ENCODE measurements around the gene FOXO3.

FOXO3 gene

GRCh38 chr6:108714101-108714765, 153.5 kb downstream of the FOXO3 start:
- no peak for TF ChIP-seq CTCF (conservative IDR thresholded peaks at IDR 0.05; ENCODE audit: low read depth)
- DNase-seq (ENCODE audit: low spot score), result no peak
- CTCF ChIA-PET, result interaction anchor here (0.6 kb wide), 1 partner anchor 512 kb away, joined by 3 read pairs; no protein-coding TSS in a partner anchor
- no peak overlapping the region for H3K27ac ChIP-seq
- POLR2A ChIA-PET (ENCODE audit: low non-redundant PET), result no interaction called here

- POLR2A ChIA-PET (ENCODE audit: low non-redundant PET), result no interaction called here
- no peak overlapping the region for H3K27ac ChIP-seq
- CTCF ChIA-PET, result interaction anchor here (0.6 kb wide), 1 partner anchor 513 kb away, joined by 3 read pairs; no protein-coding TSS in a partner anchor
- TF ChIP-seq CTCF (conservative IDR thresholded peaks at IDR 0.05; ENCODE audit: low read depth), result no peak
- DNase-seq (ENCODE audit: low spot score), result no peak
These were observed 154.2 kb downstream of the FOXO3 start for GRCh38 chr6:108714766-108715414.

- ChIA-PET POLR2A (ENCODE audit: low non-redundant PET) (no interaction called here), CTCF (no interaction called here)
- no peak overlapping the region for H3K27ac ChIP-seq
- no peak for DNase-seq (ENCODE audit: low spot score)
- TF ChIP-seq CTCF (conservative IDR thresholded peaks at IDR 0.05; ENCODE audit: low read depth), result no peak
These were observed 155.1 kb downstream of the FOXO3 start for GRCh38 chr6:108715832-108716231.

- TF ChIP-seq CTCF (conservative IDR thresholded peaks at IDR 0.05; ENCODE audit: low read depth), result no peak
- ChIA-PET POLR2A (ENCODE audit: low non-redundant PET) (interaction anchor here (0.5 kb wide), 1 partner anchor 153 kb away, joined by 4 read pairs; no protein-coding TSS in a partner anchor), CTCF (interaction anchor here (0.7 kb wide), 1 partner anchor 20 kb away, joined by 4 read pairs; no protein-coding TSS in a partner anchor)
- H3K27ac ChIP-seq, result no peak overlapping the region
- no peak for DNase-seq (ENCODE audit: low spot score)
These were observed 156.4 kb downstream of the FOXO3 start for GRCh38 chr6:108716801-108717791.

- CTCF ChIA-PET, result no interaction called here
- TF ChIP-seq CTCF (conservative IDR thresholded peaks at IDR 0.05; ENCODE audit: low read depth), result no peak
- POLR2A ChIA-PET (ENCODE audit: low non-redundant PET), result no interaction called here
These were observed 158.8 kb downstream of the FOXO3 start for GRCh38 chr6:108719477-108719876.

GRCh38 chr6:108720827-108721226, 160.1 kb downstream of the FOXO3 start:
- no peak for TF ChIP-seq CTCF (conservative IDR thresholded peaks at IDR 0.05; ENCODE audit: low read depth)
- POLR2A ChIA-PET (ENCODE audit: low non-redundant PET), result no interaction called here
- H3K27ac ChIP-seq, result no peak overlapping the region
- DNase-seq (ENCODE audit: low spot score), result no peak
- CTCF ChIA-PET, result no interaction called here

More at GRCh38 chr6:108719477-108719876, 158.8 kb downstream of the FOXO3 start:
- DNase-seq (ENCODE audit: low spot score), result no peak
- H3K27ac ChIP-seq, result no peak overlapping the region
